K562 treated with DMSO at 1 percent for 24 hours (cell line): ENCODE measurements around the gene KCNIP3. TPM values are rescaled to one million over a fixed set of nuclear protein-coding genes. Genes with fewer than 3 reads are reported as not detected.

ENCODE experiments used
- total RNA-seq: library from RNA; unstranded; fragments of 300-600 nt; gene quantifications from 2 replicates; pipeline ENCODE4 v1.2.3, GENCODE V29; 2022; ENCODE audit warnings: low read depth; ENCODE audit not compliant: insufficient read depth

KCNIP3 gene
- total RNA-seq = not detected in 2 replicates

DNA sequence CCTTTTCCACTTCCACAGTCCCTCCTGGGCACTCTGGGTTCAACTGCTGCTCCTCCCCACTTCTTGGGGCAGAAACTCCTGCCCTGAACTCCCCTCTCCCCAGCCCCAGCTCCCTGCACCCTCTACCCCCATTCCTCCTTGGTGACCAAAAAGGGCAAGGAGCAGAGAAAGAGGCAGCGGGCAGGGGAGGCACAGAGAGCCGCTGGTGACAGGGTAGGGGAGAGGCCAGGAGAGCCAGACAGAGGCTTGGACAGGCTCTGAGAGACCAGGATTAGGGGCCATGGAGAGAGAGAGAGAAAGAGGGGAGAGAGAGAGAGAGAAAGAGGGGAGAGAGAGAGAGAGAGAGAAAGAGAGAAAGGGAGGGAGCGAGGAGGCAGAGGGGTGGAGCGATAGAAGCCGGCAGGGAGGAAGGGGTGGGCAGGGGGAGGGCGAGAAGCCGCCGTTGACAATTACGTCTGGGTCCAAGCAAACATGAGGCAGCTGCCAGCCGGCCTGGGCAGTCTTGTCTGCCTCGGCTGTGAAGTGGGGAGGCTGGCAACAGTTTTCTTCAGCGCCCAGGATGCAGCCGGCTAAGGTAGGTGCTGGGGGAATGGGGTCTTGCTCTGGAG, at the start of gene KCNIP3:
Gene KCNIP3 (plus strand): TSS at position 468 of the 608 bp plus-strand sequence. CDS start 92 bp downstream, at position 560.

DNA sequence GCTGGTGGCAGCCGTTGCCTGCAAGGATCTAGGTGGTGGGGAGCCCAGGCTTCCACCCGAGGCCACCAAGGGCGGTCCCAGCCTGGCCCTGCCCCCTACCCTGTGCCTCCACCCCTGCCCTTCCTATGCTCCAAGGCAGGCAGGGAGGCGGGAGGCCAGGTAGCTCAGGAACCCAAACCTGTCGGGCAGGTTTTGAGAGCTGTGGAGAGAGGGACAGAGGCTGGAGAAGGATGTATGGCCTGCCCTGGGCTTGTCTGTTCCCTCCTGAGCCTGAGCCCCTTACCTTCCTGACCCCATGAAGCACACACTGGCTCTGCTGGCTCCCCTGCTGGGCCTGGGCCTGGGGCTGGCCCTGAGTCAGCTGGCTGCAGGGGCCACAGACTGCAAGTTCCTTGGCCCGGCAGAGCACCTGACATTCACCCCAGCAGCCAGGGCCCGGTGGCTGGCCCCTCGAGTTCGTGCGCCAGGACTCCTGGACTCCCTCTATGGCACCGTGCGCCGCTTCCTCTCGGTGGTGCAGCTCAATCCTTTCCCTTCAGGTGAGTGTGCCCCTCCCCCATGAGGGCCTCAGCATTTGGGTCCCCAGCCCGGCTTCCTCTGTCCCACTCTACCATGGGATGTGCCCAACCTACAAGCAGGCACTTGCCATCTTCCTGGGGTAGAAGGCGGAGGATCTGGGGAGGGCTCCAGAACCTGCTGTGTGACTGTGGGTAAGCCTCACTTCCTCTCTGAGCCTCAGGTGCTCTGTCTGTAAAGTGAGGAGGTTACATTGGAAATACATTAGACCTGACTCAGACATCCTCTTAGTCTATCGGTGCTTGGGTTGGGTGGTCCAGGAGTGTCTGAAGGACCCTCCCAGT, 22.6 kb upstream of the KCNIP3 start, which contains the start of gene PROM2:
Gene PROM2 (plus strand): TSS at position 159 of the 860 bp plus-strand sequence. CDS start 137 bp downstream, at position 296.

DNA sequence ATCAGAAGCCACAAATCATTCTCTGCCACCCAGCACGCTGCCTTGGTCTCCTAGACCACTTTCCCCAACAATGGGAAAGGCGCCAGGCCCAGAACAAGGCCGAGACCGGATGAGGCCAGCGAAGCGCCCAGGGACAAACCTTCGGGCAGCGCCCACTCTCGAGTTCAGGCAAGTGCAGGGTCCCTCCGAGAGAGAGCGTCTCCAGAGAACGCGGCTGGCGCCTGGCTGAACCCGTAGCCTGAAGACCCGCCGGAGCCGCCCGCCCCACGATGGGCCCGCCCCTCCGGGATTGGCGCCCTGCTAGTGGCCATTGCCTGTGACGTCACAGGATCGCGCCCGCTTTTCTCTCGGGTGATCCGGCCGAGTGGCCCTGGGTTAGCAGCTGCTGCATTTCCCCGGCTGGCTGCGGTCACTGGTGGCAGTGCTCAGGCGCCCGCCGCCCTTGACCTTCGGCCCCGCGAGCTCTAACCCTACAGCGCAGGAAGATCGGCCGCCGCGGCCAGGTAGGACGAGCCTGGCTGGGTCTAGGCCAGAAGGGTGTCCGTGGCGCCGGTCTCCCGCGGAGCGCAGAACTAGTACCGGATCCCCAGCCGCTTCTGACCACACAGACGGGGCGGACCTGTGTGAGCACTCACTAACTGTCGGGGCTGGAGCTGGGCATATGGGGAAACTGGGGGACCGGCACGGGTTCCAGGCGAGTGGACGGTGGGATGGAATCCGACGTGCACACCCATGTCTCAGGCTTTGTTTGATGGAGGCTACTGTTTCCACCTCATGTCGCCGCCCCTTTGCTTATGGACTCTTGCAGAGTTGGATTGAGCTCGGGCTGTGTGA, 105.4 kb downstream of the KCNIP3 start, which contains the start of gene FAHD2A:
Gene FAHD2A (plus strand): TSS at position 339 of the 834 bp plus-strand sequence. CDS start 2,851 bp downstream, outside the sequence.

Other genes starting within 250 kb of the KCNIP3 start
- gene MRPS5, start 175.5 kb upstream of the KCNIP3 start, total RNA-seq = 64.7 and 64.8 TPM in 2 replicates
- gene ZNF514, start 137.5 kb upstream of the KCNIP3 start, total RNA-seq = 4.6 and 5.8 TPM in 2 replicates
- gene ZNF2, start 131.5 kb upstream of the KCNIP3 start, total RNA-seq = 1.9 and 2.4 TPM in 2 replicates
- not detected in 2 replicates for gene ZNF892, start 89.8 kb upstream of the KCNIP3 start, total RNA-seq
- not detected in 2 replicates for gene PROM2, start 22.9 kb upstream of the KCNIP3 start, total RNA-seq
- gene FAHD2A, start 105.4 kb downstream of the KCNIP3 start, total RNA-seq = 35.0 and 40.0 TPM in 2 replicates
- not detected in 2 replicates for gene TRIM43B, start 187.4 kb downstream of the KCNIP3 start, total RNA-seq